ENCODE measurements around the gene MELK. TPM values are rescaled to one million over a fixed set of nuclear protein-coding genes. Genes with fewer than 3 reads are reported as not detected.

MELK gene
- total and polyA plus RNA-seq, 2 of the 4 experiments (the other 2 are of a cell fraction), result 20.8 to 27.4 TPM

GRCh38 chr9:36551910-36552309, 20.8 kb upstream of the MELK start:
- no peak overlapping the region for H3K18ac ChIP-seq (ENCODE audit: low read depth, low read length)
- dilution Hi-C loops (cut with HindIII; ENCODE audit: low sequenced_read_pairs, unreplicated experiment), result no loop called here
- H3K36me3 ChIP-seq (ENCODE audit: control insufficient read depth, insufficient read depth, low read length), result no peaks in the 10 kb centered on the region
- POLR2A ChIA-PET (ENCODE audit: unreplicated experiment), result no interaction called here
- no peak overlapping the region for H3K23ac ChIP-seq (ENCODE audit: low read depth, low read length)
- no peak overlapping the region for H4K91ac ChIP-seq (ENCODE audit: insufficient read depth, low read depth, low read length)
- no peak overlapping the region for H4K5ac ChIP-seq (ENCODE audit: low read depth, low read length)
- no peak overlapping the region for H2AFZ ChIP-seq (replicated peaks; ENCODE audit: low read length, poor library complexity)
- TF ChIP-seq RFX5 (IDR thresholded peaks at IDR 0.05; ENCODE audit: low read depth, low read length) (no peak), BHLHE40 (IDR thresholded peaks at IDR 0.05; ENCODE audit: low read depth, low read length) (no peak)
- H2BK120ac ChIP-seq (ENCODE audit: low read depth, low read length), result no peak overlapping the region
- no peak for DNase-seq
- H3K9ac ChIP-seq (ENCODE audit: low read depth, low read length), result no peak overlapping the region
- no peak overlapping the region for H3K27ac ChIP-seq (ENCODE audit: insufficient read depth, low read length)
- H3K9me3 ChIP-seq (ENCODE audit: control insufficient read depth, insufficient read depth, low read length), result no peaks in the 10 kb centered on the region
- no peaks in the 10 kb centered on the region for H3K4me1 ChIP-seq (ENCODE audit: control insufficient read depth, insufficient read depth, low read length)
- no peaks in the 10 kb centered on the region for H3K79me1 ChIP-seq (ENCODE audit: low read depth in 1 of 2, low read length in 2 of 2)
- no peaks in the 10 kb centered on the region for H3K9me1 ChIP-seq (ENCODE audit: insufficient read depth, low read length)
- no peak overlapping the region for H2BK5ac ChIP-seq (ENCODE audit: low read depth, low read length, poor library complexity, severe bottlenecking)
- H3K14ac ChIP-seq (replicated peaks; ENCODE audit: low read depth, low read length), result no peak overlapping the region
- H3K27me3 ChIP-seq (ENCODE audit: control insufficient read depth, insufficient read depth, low read length), result peaks cover 7% of the 10 kb centered on the region
- no peak overlapping the region for H4K8ac ChIP-seq (ENCODE audit: low read depth in 2 of 2, low read length in 2 of 2)
- no peak overlapping the region for H3K4ac ChIP-seq (ENCODE audit: low read depth, low read length)
- no peak overlapping the region for H3K4me2 ChIP-seq (ENCODE audit: low read depth, low read length)
- no peak overlapping the region for H2AK9ac ChIP-seq (replicated peaks; ENCODE audit: low read depth, low read length, poor library complexity)
- no TSS peak for BruUV-seq (replicated peaks)
- H3K4me3 ChIP-seq (ENCODE audit: insufficient read depth, low read depth, low read length), result no peak overlapping the region
- H2AK5ac ChIP-seq (ENCODE audit: low read depth, low read length), result no peak overlapping the region
- H3K56ac ChIP-seq (ENCODE audit: extremely low read depth, insufficient read depth, low read length), result no peak overlapping the region
- no CpG with 5 or more reads among the region's 6 CpGs for WGBS, 2 experiments (ENCODE audit: extremely low coverage in 2 of 2, insufficient read length in 1 of 2)
- no peak overlapping the region for H2BK20ac ChIP-seq (ENCODE audit: low read depth, low read length)
- intact Hi-C loops (cut with micrococcal nuclease), result no loop called here
- no peaks in the 10 kb centered on the region for H4K20me1 ChIP-seq (ENCODE audit: insufficient read depth, low read length)
- in situ Hi-C loops (cut with MboI; ENCODE audit: low sequenced_read_pairs), result loop anchor here (5.0 kb wide), 1 partner anchor 145 kb away; no protein-coding TSS in a partner anchor
- ATAC-seq (ENCODE audit: low read depth), result no peak
- CTCF ChIA-PET, result no interaction called here
- no peak overlapping the region for H2BK15ac ChIP-seq (ENCODE audit: low read depth, low read length)
